Endothelial cell (in vitro differentiated cells): ENCODE results near the gene RASSF4. TPM values are rescaled to one million over a fixed set of nuclear protein-coding genes. Genes with fewer than 3 reads are reported as not detected.

Experiments
- DNase-seq: peaks from one replicate; pipeline ENCODE4 v3.0.0; 2021; ENCODE audit warnings: low spot score
- H3K27ac Mint-ChIP-seq: one replicate; pipeline ENCODE4 v1.8.0; 2021; ENCODE audit warnings: mixed read lengths, inconsistent platforms; ENCODE audit not compliant: unreplicated experiment
- H3K27me3 Mint-ChIP-seq: one replicate; pipeline ENCODE4 v1.8.0; 2021; ENCODE audit warnings: mild to moderate bottlenecking, moderate library complexity, mixed read lengths, inconsistent platforms; ENCODE audit not compliant: unreplicated experiment
- H3K36me3 Mint-ChIP-seq: one replicate; pipeline ENCODE4 v1.8.0; 2021; ENCODE audit warnings: mild to moderate bottlenecking, low read depth, mixed read lengths, inconsistent platforms; ENCODE audit not compliant: unreplicated experiment
- H3K4me1 Mint-ChIP-seq: one replicate; pipeline ENCODE4 v1.8.0; 2021; ENCODE audit warnings: mild to moderate bottlenecking, mixed read lengths, inconsistent platforms; ENCODE audit not compliant: unreplicated experiment
- H3K4me3 Mint-ChIP-seq: one replicate; pipeline ENCODE4 v1.8.0; 2021; ENCODE audit warnings: mild to moderate bottlenecking, mixed read lengths, inconsistent platforms; ENCODE audit not compliant: unreplicated experiment
- H3K9me3 Mint-ChIP-seq: one replicate; pipeline ENCODE4 v1.8.0; 2021; ENCODE audit warnings: mixed read lengths, inconsistent platforms; ENCODE audit not compliant: unreplicated experiment
- CTCF ChIP-seq: fragments of 200-600 bp; sonication (generic); IDR thresholded peaks from one replicate; pipeline ENCODE4 v1.5.0; 2021; ENCODE audit warnings: antibody characterized with exemption; ENCODE audit not compliant: unreplicated experiment
- total RNA-seq: library from RNA; stranded (reverse); fragmentation: NEBNext Ultra II Directional; extraction: Animal tissue kit (Norgen Biotek cat#: 25700); gene quantifications from one replicate; pipeline ENCODE4 v1.2.1, GENCODE V29; 2021; ENCODE audit not compliant: unreplicated experiment

The RASSF4 gene
- total RNA-seq, 1 donor from 2014 or later: 9.6 TPM

- no peak for DNase-seq
- TF ChIP-seq CTCF: no peak
- H3K4me3 Mint-ChIP-seq: no peak overlapping the region
- H3K36me3 Mint-ChIP-seq: peaks cover 4% of the 10 kb centered on the region
- peaks cover 5% of the 10 kb centered on the region for H3K4me1 Mint-ChIP-seq
- H3K27me3 Mint-ChIP-seq: peaks cover 2% of the 10 kb centered on the region
- no peak overlapping the region for H3K27ac Mint-ChIP-seq
- H3K9me3 Mint-ChIP-seq: no peaks in the 10 kb centered on the region
These were observed 24.2 kb upstream of the RASSF4 start for GRCh38 chr10:44935201-44935965.

GRCh38 chr10:44935966-44936295 lies 23.7 kb upstream of the RASSF4 start:
- H3K27ac Mint-ChIP-seq: no peak overlapping the region
- peaks cover 2% of the 10 kb centered on the region for H3K27me3 Mint-ChIP-seq
- H3K4me3 Mint-ChIP-seq: no peak overlapping the region
- H3K36me3 Mint-ChIP-seq: peaks cover 4% of the 10 kb centered on the region
- no peaks in the 10 kb centered on the region for H3K9me3 Mint-ChIP-seq
- peaks cover 5% of the 10 kb centered on the region for H3K4me1 Mint-ChIP-seq
- DNase-seq: no peak
- TF ChIP-seq CTCF: no peak

- no peaks in the 10 kb centered on the region for H3K9me3 Mint-ChIP-seq
- peaks cover 5% of the 10 kb centered on the region for H3K4me1 Mint-ChIP-seq
- H3K27ac Mint-ChIP-seq: no peak overlapping the region
- H3K4me3 Mint-ChIP-seq: no peak overlapping the region
- peaks cover 2% of the 10 kb centered on the region for H3K27me3 Mint-ChIP-seq
- peaks cover 4% of the 10 kb centered on the region for H3K36me3 Mint-ChIP-seq
- no peak for DNase-seq
- TF ChIP-seq CTCF: no peak
These were observed 23.2 kb upstream of the RASSF4 start for GRCh38 chr10:44936314-44936975.

GRCh38 chr10:44937196-44938005 lies 22.2 kb upstream of the RASSF4 start:
- no peaks in the 10 kb centered on the region for H3K9me3 Mint-ChIP-seq
- no peak for DNase-seq
- no peak overlapping the region for H3K27ac Mint-ChIP-seq
- peaks cover 2% of the 10 kb centered on the region for H3K27me3 Mint-ChIP-seq
- TF ChIP-seq CTCF: no peak
- H3K4me3 Mint-ChIP-seq: no peak overlapping the region
- H3K4me1 Mint-ChIP-seq: peaks cover 5% of the 10 kb centered on the region
- peaks cover 4% of the 10 kb centered on the region for H3K36me3 Mint-ChIP-seq
